HepG2 (cell line): ENCODE data around the gene MOV10L1. TPM values are rescaled to one million over a fixed set of nuclear protein-coding genes. Genes with fewer than 3 reads are reported as not detected.
A peak's percentile ranks its signal among the peaks of the same experiment; 100 is the strongest.

ENCODE experiments used
- ATAC-seq: fragments of 200-7000 bp; cut with Tn5 transposase; 3 replicates; pipeline ENCODE4 v1.9.1; 2020; ENCODE audit warnings: mild to moderate bottlenecking, moderate library complexity
- BruUV-seq: library from RNA; stranded (reverse); fragments of 400-500 nt; replicated peaks from 2 replicates; lab custom pipeline; 2021; lab: Mats Ljungman, UMichigan
- CTCF ChIA-PET: fragments of 300-600 bp; formaldehyde crosslinking; extraction: SDS; loops from one replicate; lab custom pipeline; 2021; ENCODE audit warnings: low total read pairs, inconsistent platforms, low intra/inter-chr PET ratio; lab: Yijun Ruan, JAX
- POLR2A ChIA-PET: fragments of 350-600 bp; sonication (Branson Sonifier 250); formaldehyde crosslinking; loops from one replicate; lab custom pipeline; 2020; ENCODE audit warnings: antibody characterized with exemption, inconsistent platforms; lab: Yijun Ruan, JAX
- DNase-seq: peaks from one replicate; pipeline ENCODE4 v3.0.0-alpha.2; 2015; ENCODE audit warnings: low spot score
- FAIRE-seq: peaks from 3 replicates; lab custom pipeline; 2011; peaks lifted over from hg19 to GRCh38; lab: Jason Lieb, UNC
- H2AFZ ChIP-seq: one replicate; pipeline ENCODE4 v1.6.1; 2011; ENCODE audit warnings: low read length, inconsistent platforms
- H3K27ac ChIP-seq: fragments of 300-600 bp; 3 replicates; pipeline ENCODE4 v1.8.0; 2011; ENCODE audit warnings: mixed run types, mild to moderate bottlenecking, mixed read lengths, low read length, inconsistent platforms; ENCODE audit not compliant: insufficient read depth; ENCODE audit errors: extremely low read length
- H3K27me3 ChIP-seq, 2 experiments: fragments of 200-600 bp in 1 of 2; 2 replicates in 1 of 2; 3 replicates in 1 of 2; pipeline versions ENCODE4 v1.6.0 to v1.8.0; 2011; ENCODE audit warnings: low read length in 2 of 2, mild to moderate bottlenecking in 2 of 2, moderate library complexity in 2 of 2, inconsistent platforms in 1 of 2; ENCODE audit not compliant: insufficient read depth in 2 of 2, control insufficient read depth in 1 of 2
- H3K36me3 ChIP-seq, 2 experiments: fragments of 200-600 bp in 1 of 2; replicated peaks in 1 of 2; 2 replicates in 1 of 2; 3 replicates in 1 of 2; pipeline versions ENCODE4 v1.5.1 to v1.8.0; 2011; ENCODE audit warnings: low read length in 2 of 2, inconsistent platforms in 1 of 2; ENCODE audit not compliant: insufficient read depth in 2 of 2, control insufficient read depth in 1 of 2
- H3K4me1 ChIP-seq: 2 replicates; pipeline ENCODE4 v1.5.1; 2012; ENCODE audit warnings: low read length, inconsistent platforms; ENCODE audit not compliant: insufficient read depth
- H3K4me2 ChIP-seq: 2 replicates; pipeline ENCODE4 v1.6.0; 2011; ENCODE audit warnings: low read depth, low read length, inconsistent platforms
- H3K4me3 ChIP-seq, 3 experiments: fragments of 200-600 bp in 1 of 3; sonication (generic), shearing (Covaris generic) in 1 of 3; replicated peaks in 1 of 3; 2 replicates each; pipeline ENCODE4 v1.5.1; 2011 to 2016; ENCODE audit warnings: low read length in 3 of 3, inconsistent platforms in 2 of 3, low read depth in 2 of 3, mild to moderate bottlenecking in 2 of 3, control low read depth in 1 of 3, mixed read lengths in 1 of 3; ENCODE audit not compliant: insufficient read depth in 1 of 3
- H3K79me2 ChIP-seq: one replicate; pipeline ENCODE4 v1.6.1; 2011; ENCODE audit warnings: low read length, inconsistent platforms; ENCODE audit not compliant: insufficient read depth
- H3K9ac ChIP-seq: 2 replicates; pipeline ENCODE4 v1.6.0; 2011; ENCODE audit warnings: mild to moderate bottlenecking, low read depth, low read length, inconsistent platforms; ENCODE audit not compliant: insufficient read depth
- H3K9me3 ChIP-seq: 2 replicates; pipeline ENCODE4 v1.5.1; 2012; ENCODE audit warnings: mild to moderate bottlenecking, low read length
- H4K20me1 ChIP-seq: 2 replicates; pipeline ENCODE4 v1.6.0; 2011; ENCODE audit warnings: inconsistent platforms, mild to moderate bottlenecking, low read length, moderate library complexity; ENCODE audit not compliant: insufficient read depth
- AHDC1 ChIP-seq: sonication (generic); formaldehyde crosslinking; IDR thresholded peaks from 2 replicates; pipeline ENCODE4 v1.5.1; 2020; ENCODE audit warnings: mild to moderate bottlenecking, missing genetic modification reagents, borderline replicate concordance
- HDAC1 ChIP-seq: sonication (generic); formaldehyde crosslinking; IDR thresholded peaks from 2 replicates; pipeline ENCODE4 v1.5.1; 2020; ENCODE audit warnings: mild to moderate bottlenecking, missing genetic modification reagents
- HNF4G ChIP-seq, 2 experiments: sonication (generic) in 1 of 2; formaldehyde crosslinking in 1 of 2; IDR thresholded peaks; 2 replicates each; pipeline versions ENCODE4 v1.4.0 to v1.6.1; 2011 to 2020; ENCODE audit warnings: borderline replicate concordance in 2 of 2, low read depth in 2 of 2, mild to moderate bottlenecking in 2 of 2, low read length in 1 of 2, missing genetic modification reagents in 1 of 2, moderate library complexity in 1 of 2
- KAT8 ChIP-seq: IDR thresholded peaks from 2 replicates; pipeline ENCODE4 v1.6.1; 2016; ENCODE audit warnings: missing genetic modification reagents, missing compliant biosample characterization
- MTA1 ChIP-seq: sonication (generic); formaldehyde crosslinking; IDR thresholded peaks from 2 replicates; pipeline ENCODE4 v1.4.0; 2020; ENCODE audit warnings: missing genetic modification reagents, mild to moderate bottlenecking, borderline replicate concordance
- MXI1 ChIP-seq: IDR thresholded peaks from 3 replicates; pipeline ENCODE4 v1.6.1; 2012; ENCODE audit warnings: low read depth, low read length, inconsistent platforms, borderline replicate concordance
- MYC ChIP-seq: sonication (generic); formaldehyde crosslinking; IDR thresholded peaks from 2 replicates; pipeline ENCODE4 v1.9.0; 2021; ENCODE audit warnings: missing genetic modification reagents, borderline replicate concordance
- NR2F6 ChIP-seq, 2 experiments: IDR thresholded peaks; 2 replicates each; pipeline ENCODE4 v1.6.1; 2016; ENCODE audit warnings: antibody characterized with exemption in 1 of 2, mild to moderate bottlenecking in 1 of 2
- PAXIP1 ChIP-seq: sonication (generic); formaldehyde crosslinking; conservative IDR thresholded peaks from 2 replicates; pipeline ENCODE4 v1.4.0; 2020; ENCODE audit warnings: mild to moderate bottlenecking, missing genetic modification reagents, moderate library complexity
- PTBP1 ChIP-seq: fragments of 200-400 bp; formaldehyde crosslinking; IDR thresholded peaks from 2 replicates; pipeline ENCODE4 v1.6.1; 2018; ENCODE audit warnings: low read length, low read depth; ENCODE audit not compliant: poor library complexity, severe bottlenecking
- THAP11 ChIP-seq: IDR thresholded peaks from 2 replicates; pipeline ENCODE4 v1.6.1; 2016; ENCODE audit warnings: missing biosample characterization, missing genetic modification reagents
- WGBS: methylation state at CpG from one replicate; pipeline ENCODE4 v1.1.6; 2017; ENCODE audit warnings: low lambda C conversion rate; 5-methylcytosine and 5-hydroxymethylcytosine counted together
- in situ Hi-C: cut with HindIII; loops from 2 replicates; pipeline ENCODE4 v1.10.0; 2017; ENCODE audit warnings: low pct_unique_long_range_greater_than_20kb; ENCODE audit not compliant: extremely low pct_ligation_motif_present
- intact Hi-C: fragments of 100-400 bp; cut with micrococcal nuclease; formaldehyde crosslinking; loops from one replicate; pipeline ENCODE4 v1.10.0; 2022; ENCODE audit not compliant: unreplicated experiment
- polyA plus RNA-seq, 8 experiments: library from polyadenylated mRNA; depleted of rRNA in 3 of 8; stranded (reverse) in 7 of 8; unstranded in 1 of 8; fragments of >200 nt; fragmentation: Illumina TruSeq in 4 of 8; extraction: Trizol in 4 of 8; gene quantifications; 2 replicates each; pipeline versions ENCODE4 v1.2.1 to v1.2.3, GENCODE V29; 2011 to 2016; ENCODE audit warnings: low read depth in 4 of 8, missing spikeins in 1 of 8, mixed read lengths in 1 of 8; ENCODE audit not compliant: insufficient read depth in 1 of 8
- total RNA-seq, 5 experiments: library from RNA; depleted of rRNA; stranded (reverse); fragments of >200 nt; fragmentation: Illumina TruSeq; extraction: Trizol; gene quantifications; 2 replicates each; pipeline ENCODE4 v1.2.3, GENCODE V29; 2016; ENCODE audit warnings: low read depth in 1 of 5

MOV10L1 gene
- total and polyA plus RNA-seq, 2 of the 13 experiments (the other 11 are each of a cell fraction or from before 2014, with no cell fraction given), result 0.11 to 0.12 TPM

- Histone ChIP-seq H3K27me3 (no peaks in the 10 kb centered on the region), H3K4me1 (peaks cover 45% of the 10 kb centered on the region), H2AFZ (no peak overlapping the region), H3K9ac (peak overlapping the region; percentile 74), H3K9me3 (no peaks in the 10 kb centered on the region), H3K79me2 (peaks cover 14% of the 10 kb centered on the region), H3K4me3 (peak overlapping the region; percentile 70 to 91 (median 88)), H4K20me1 (peaks cover 11% of the 10 kb centered on the region), H3K36me3 (peaks cover 4 to 10% of the 10 kb centered on the region in 2 experiments; a peak in 4 of 5 replicates), H3K4me2 (peak overlapping the region; percentile 99), H3K27ac (peak overlapping the region; percentile 73)
- POLR2A ChIA-PET, result no interaction called here
- CTCF ChIA-PET, result no interaction called here
- intact Hi-C loops (no loop called here), in situ Hi-C loops (no loop called here)
- DNase-seq, result no peak
- no TSS peak for BruUV-seq
- FAIRE-seq, result no peak
- peak; percentile 47 for ATAC-seq
- WGBS, result 6% methylated on average over 13 of the region's 13 CpGs
- TF ChIP-seq PTBP1 (no peak), HNF4G (IDR thresholded peaks at IDR 0.05; ENCODE audit: borderline replicate concordance, low read depth, low read length) (peak; percentile 42; the same call in 1 of the 2 replicates), HNF4G (CRISPR knock-in tag; IDR thresholded peaks at IDR 0.05; ENCODE audit: borderline replicate concordance, low read depth) (no peak), HDAC1 (CRISPR knock-in tag) (peak; percentile 53; the same call in 1 of the 2 replicates), AHDC1 (no peak), KAT8 (CRISPR knock-in tag) (no peak), THAP11 (CRISPR knock-in tag) (0 out of 2 replicates have a peak, but pooled peaks have one; percentile 14), PAXIP1 (CRISPR knock-in tag) (peak; percentile 40), MYC (CRISPR knock-in tag) (0 out of 2 replicates have a peak, but pooled peaks have one; percentile 9), NR2F6 (IDR thresholded peaks at IDR 0.05) (0 out of 2 replicates have a peak, but pooled peaks have one; percentile 6), NR2F6 (CRISPR knock-in tag; IDR thresholded peaks at IDR 0.05) (no peak), MXI1 (peak; percentile 22; the same call in 1 of the 3 replicates), MTA1 (CRISPR knock-in tag) (0 out of 2 replicates have a peak, but pooled peaks have one; percentile 58)
Observed at GRCh38 chr22:50202130-50202666, 112.4 kb downstream of the MOV10L1 start.
